SU-DHL-6 (cell line): ENCODE data around the gene PRRX2.
"Not testable (repeated sequence)": the region's sequence is repeated elsewhere in the genome, so short reads cannot be mapped to it uniquely, and the experiment has no call there.

Source experiments
- CTCF ChIP-seq: fragments of 200-600 bp; sonication (generic); IDR thresholded peaks from one replicate; pipeline ENCODE4 v1.5.1; 2017; ENCODE audit warnings: antibody characterized with exemption, mild to moderate bottlenecking, low read length, moderate library complexity; ENCODE audit not compliant: insufficient read depth, poor library complexity, severe bottlenecking
- EZH2phosphoT487 ChIP-seq: fragments of 200-600 bp; sonication (generic), shearing (Covaris generic); conservative IDR thresholded peaks from 2 replicates; pipeline ENCODE4 v1.6.1; 2018; ENCODE audit warnings: mild to moderate bottlenecking, antibody characterized with exemption, low read length, moderate library complexity, mixed read lengths

DNA sequence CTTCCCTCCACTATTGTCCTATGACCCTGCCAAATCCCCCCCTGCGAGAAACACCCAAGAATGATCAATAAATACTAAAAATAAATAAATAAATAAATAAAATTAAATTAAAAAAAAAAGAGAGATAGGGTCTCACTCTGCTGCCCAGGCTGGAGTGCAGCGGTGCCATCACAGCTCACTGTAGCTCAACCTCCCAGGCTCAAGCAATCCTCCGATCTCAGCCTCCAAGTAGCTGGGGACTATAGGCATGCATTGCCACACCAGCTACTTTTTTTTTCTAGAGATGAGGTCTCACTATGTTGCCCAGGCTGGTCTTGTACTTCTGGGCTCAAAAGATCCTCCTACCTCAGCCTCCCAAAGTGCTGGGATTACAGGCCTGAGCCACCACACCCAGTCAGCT, 3.2 kb upstream of the PRRX2 start:
- TF ChIP-seq CTCF, EZH2phosphoT487: not testable (repeated sequence)
